Astrocyte of the spinal cord (primary cell): ENCODE results near the gene BRINP1.

Experiments
- DNase-seq: peaks from one replicate; pipeline ENCODE4 v3.0.0; 2011; ENCODE audit warnings: low read depth, low spot score
- H3K4me3 ChIP-seq: 2 replicates; pipeline ENCODE4 v1.5.1; 2011; ENCODE audit warnings: low read depth, mild to moderate bottlenecking, low read length, moderate library complexity
- CTCF ChIP-seq: IDR thresholded peaks from 2 replicates; pipeline ENCODE4 v1.5.1; 2012; ENCODE audit warnings: low read depth, mild to moderate bottlenecking, low read length, inconsistent platforms
- in situ Hi-C: cut with HindIII; loops from 2 replicates; pipeline ENCODE4 v1.10.0; 2017; ENCODE audit warnings: low sequenced_read_pairs

BRINP1 gene

GRCh38 chr9:119332522-119332921, 36.7 kb downstream of the BRINP1 start:
- H3K4me3 ChIP-seq = no peak overlapping the region
- no peak for DNase-seq
- in situ Hi-C loops = no loop called here
- TF ChIP-seq CTCF = no peak

GRCh38 chr9:119322184-119322583, 47.1 kb downstream of the BRINP1 start:
- no peak for DNase-seq
- in situ Hi-C loops = no loop called here
- no peak overlapping the region for H3K4me3 ChIP-seq
- TF ChIP-seq CTCF = no peak

GRCh38 chr9:119318371-119318770, 50.9 kb downstream of the BRINP1 start:
- in situ Hi-C loops = no loop called here
- no peak overlapping the region for H3K4me3 ChIP-seq
- no peak for TF ChIP-seq CTCF
- DNase-seq = no peak

- in situ Hi-C loops = no loop called here
- no peak for DNase-seq
- no peak overlapping the region for H3K4me3 ChIP-seq
- TF ChIP-seq CTCF = no peak
Measured at GRCh38 chr9:119313846-119314245, 55.4 kb downstream of the BRINP1 start.

- in situ Hi-C loops = no loop called here
- TF ChIP-seq CTCF = no peak
- no peak for DNase-seq
- H3K4me3 ChIP-seq = no peak overlapping the region
Measured at GRCh38 chr9:119310741-119311140, 58.5 kb downstream of the BRINP1 start.

GRCh38 chr9:119307471-119307870, 61.8 kb downstream of the BRINP1 start:
- no peak for DNase-seq
- no peak overlapping the region for H3K4me3 ChIP-seq
- in situ Hi-C loops = no loop called here
- TF ChIP-seq CTCF = no peak

GRCh38 chr9:119304555-119304954, 64.7 kb downstream of the BRINP1 start:
- H3K4me3 ChIP-seq = no peak overlapping the region
- in situ Hi-C loops = no loop called here
- DNase-seq = no peak
- TF ChIP-seq CTCF = no peak
